Naive thymus-derived CD4-positive, alpha-beta T cell (primary cell): Measurements from ENCODE around the gene ZNF708. TPM values are rescaled to one million over a fixed set of nuclear protein-coding genes. Genes with fewer than 3 reads are reported as not detected.
"Not testable (repeated sequence)": the region's sequence is repeated elsewhere in the genome, so short reads cannot be mapped to it uniquely, and the experiment has no call there.

ENCODE experiments used
- ATAC-seq: fragments of 150-1000 bp; cut with Tn5 transposase; 2 replicates; pipeline ENCODE4 v1.10.0; 2021; ENCODE audit warnings: mild to moderate bottlenecking, moderate library complexity
- CTCF ChIA-PET: fragments of 350-600 bp; sonication (Branson Sonifier 250); formaldehyde crosslinking; loops from one replicate; lab custom pipeline; 2021; ENCODE audit warnings: antibody characterized with exemption; lab: Charles Lee
- POLR2A ChIA-PET: fragments of 350-600 bp; sonication (Branson Sonifier 250); formaldehyde crosslinking; loops from one replicate; lab custom pipeline; 2021; ENCODE audit warnings: antibody characterized with exemption, inconsistent platforms; lab: Charles Lee
- DNase-seq, 9 donors: peaks; one replicate each; pipeline versions ENCODE4 v3.0.0 to v3.0.0-alpha.2; 2020 to 2022; ENCODE audit warnings: mixed read lengths in 1 of 9
- H3K27ac ChIP-seq: one replicate; pipeline ENCODE4 v1.7.0; 2013; ENCODE audit warnings: mild to moderate bottlenecking, low read depth, low read length, moderate library complexity
- H3K27me3 ChIP-seq, 2 donors: one replicate each; pipeline ENCODE4 v1.7.0; 2013; ENCODE audit warnings: low read length in 2 of 2, mild to moderate bottlenecking in 2 of 2, moderate library complexity in 2 of 2; ENCODE audit not compliant: control insufficient read depth in 2 of 2, insufficient read depth in 2 of 2
- H3K36me3 ChIP-seq, 3 experiments: 1 replicate in 2 of 3; 2 replicates in 1 of 3; pipeline ENCODE4 v1.7.0; 2013; ENCODE audit warnings: low read length in 3 of 3, mild to moderate bottlenecking in 3 of 3, moderate library complexity in 1 of 3; ENCODE audit not compliant: insufficient read depth in 3 of 3, control insufficient read depth in 2 of 3
- H3K4me1 ChIP-seq, 2 donors: one replicate each; pipeline ENCODE4 v1.7.0; 2013; ENCODE audit warnings: low read length in 2 of 2, mild to moderate bottlenecking in 2 of 2, moderate library complexity in 1 of 2; ENCODE audit not compliant: control insufficient read depth in 2 of 2, insufficient read depth in 2 of 2
- H3K4me3 ChIP-seq: 2 replicates; pipeline ENCODE4 v1.7.0; 2013; ENCODE audit warnings: mild to moderate bottlenecking, low read length
- H3K9me3 ChIP-seq, 3 experiments: 1 replicate in 2 of 3; 2 replicates in 1 of 3; pipeline ENCODE4 v1.7.0; 2013; ENCODE audit warnings: low read length in 3 of 3; ENCODE audit not compliant: control insufficient read depth in 2 of 3
- H3K27ac Mint-ChIP-seq, 9 donors: one replicate each; pipeline ENCODE4 v1.8.0; 2020 to 2022; ENCODE audit warnings: mixed read lengths in 9 of 9, mild to moderate bottlenecking in 8 of 9, moderate library complexity in 5 of 9, inconsistent platforms in 2 of 9
- H3K27me3 Mint-ChIP-seq, 5 donors: one replicate each; pipeline ENCODE4 v1.8.0; 2021 to 2022; ENCODE audit warnings: mixed read lengths in 5 of 5, mild to moderate bottlenecking in 1 of 5
- H3K36me3 Mint-ChIP-seq, 5 donors: one replicate each; pipeline ENCODE4 v1.8.0; 2020 to 2022; ENCODE audit warnings: mixed read lengths in 5 of 5, mild to moderate bottlenecking in 3 of 5, inconsistent platforms in 1 of 5
- H3K4me1 Mint-ChIP-seq, 7 donors: one replicate each; pipeline ENCODE4 v1.8.0; 2020 to 2022; ENCODE audit warnings: mixed read lengths in 7 of 7, mild to moderate bottlenecking in 3 of 7, inconsistent platforms in 1 of 7
- H3K4me3 Mint-ChIP-seq, 10 donors: one replicate each; pipeline ENCODE4 v1.8.0; 2020 to 2022; ENCODE audit warnings: mild to moderate bottlenecking in 10 of 10, mixed read lengths in 10 of 10, moderate library complexity in 6 of 10, inconsistent platforms in 2 of 10
- H3K9me3 Mint-ChIP-seq, 11 donors: one replicate each; pipeline ENCODE4 v1.8.0; 2020 to 2022; ENCODE audit warnings: mixed read lengths in 11 of 11, mild to moderate bottlenecking in 4 of 11, inconsistent platforms in 1 of 11, moderate library complexity in 1 of 11
- intact Hi-C, 2 donors: fragments of 100-400 bp; cut with micrococcal nuclease; formaldehyde crosslinking; loops; one replicate each; pipeline ENCODE4 v1.15.1; 2023
- polyA plus RNA-seq, 2 donors: library from polyadenylated mRNA; unstranded; fragments of 300-500 nt; fragmentation: Illumina TruSeq; gene quantifications; one replicate each; pipeline ENCODE4 v1.2.3, GENCODE V29; 2021
- total RNA-seq, 6 experiments: library from RNA in 5 of 6; stranded (reverse) in 5 of 6; gene quantifications; 1 replicate in 5 of 6; 2 replicates in 1 of 6; pipeline ENCODE4 v1.2.3 and lab custom pipeline; 2021 to 2026

The ZNF708 gene
- total RNA-seq (10 to 100 TPM; 21.2 to 48.0 (median 24.2) TPM), polyA plus RNA-seq (10 to 100 TPM; 14.2 to 25.9 TPM), total RNA-seq (lab: John Stamatoyannopoulos, UW) (36.5 reads per million, percentile 64 among the genes with 10 or more reads in this experiment)

DNA sequence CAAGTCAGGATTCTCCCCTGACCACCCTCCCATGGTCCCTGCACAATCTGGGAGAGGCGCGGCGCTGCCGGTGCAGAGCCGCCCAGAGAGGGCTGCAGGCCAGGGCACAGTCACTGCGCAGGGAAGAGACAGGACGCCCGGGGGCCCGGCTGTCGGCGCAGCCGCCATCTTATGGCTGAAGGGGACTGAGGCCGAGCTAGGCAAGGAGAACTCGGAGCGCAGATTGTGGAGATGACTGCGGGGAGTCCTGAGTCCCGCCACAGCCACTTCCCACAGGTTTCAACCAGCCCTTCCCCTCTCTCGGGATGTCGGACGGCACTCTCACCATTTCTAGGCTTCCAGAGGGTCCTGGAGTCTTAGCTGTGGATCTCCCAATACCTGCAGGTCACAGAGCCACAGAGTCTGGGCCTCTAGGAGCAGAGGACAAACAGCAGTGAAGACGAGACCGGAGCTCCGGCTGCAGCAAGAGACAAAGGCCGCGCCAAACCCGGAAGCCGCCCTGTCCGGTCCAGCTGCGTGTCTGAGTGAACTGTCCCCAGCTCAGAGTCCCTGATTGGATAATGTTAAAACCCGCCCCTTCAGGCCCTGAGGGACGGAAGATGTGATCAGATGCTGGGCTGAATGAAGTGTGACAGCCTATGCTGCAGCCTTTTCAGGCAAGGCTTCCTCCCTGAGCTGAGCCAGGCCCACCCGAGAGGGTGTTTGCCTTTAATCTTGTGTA lies at the start of gene ZNF708:
Gene ZNF708 (minus strand): TSS at position 526 of the 721 bp plus-strand sequence. CDS start 198 bp downstream, at position 328.
- Histone ChIP-seq H3K36me3 (peaks cover 0 to 16% (median 6%) of the 10 kb centered on the region in 3 experiments), H3K27ac (peak within 1 kb of the TSS; percentile 92), H3K9me3 (no peaks in the 10 kb centered on the region), H3K4me1 (peaks cover 6 to 14% of the 10 kb centered on the region in 2 donors), H3K27me3 (no peaks in the 10 kb centered on the region), H3K4me3 (peak within 1 kb of the TSS; percentile 94)
- Mint-ChIP-seq H3K4me1 (peaks cover 24 to 47% (median 31%) of the 10 kb centered on the region in 7 donors), H3K36me3 (peaks cover 7 to 40% (median 37%) of the 10 kb centered on the region in 5 donors), H3K27ac (peak within 1 kb of the TSS; percentile 96 to 100 (median 99)), H3K27me3 (no peaks in the 10 kb centered on the region), H3K4me3 (peak within 1 kb of the TSS; percentile 93 to 99 (median 97)), H3K9me3 (peaks cover 0 to 27% (median 15%) of the 10 kb centered on the region in 11 donors)
- peak; percentile 42 to 80 (median 71) for DNase-seq
- intact Hi-C loops = loop anchor here (1.0 to 10.0 kb wide), 12 partner anchors 30 to 552 kb away; partner anchors contain the start of genes ZNF429 (in 2 of the 2), ZNF493 (in 2 of the 2), ZNF100 (in 1 of the 2) and ZNF430 (in 1 of the 2)
- ATAC-seq = peak; percentile 99
- POLR2A ChIA-PET = interaction anchor here (0.6 to 3.8 kb wide), 26 partner anchors 11 to 1463 kb away, joined by 3 to 41 read pairs (median 4); partner anchors contain the start of genes ZNF100, ZNF253, ZNF257 and ZNF429
- CTCF ChIA-PET = interaction anchor here (0.6 to 1.4 kb wide), 3 partner anchors 30 to 154 kb away, joined by 3 to 4 read pairs (median 4); partner anchors contain the start of gene ZNF738

DNA sequence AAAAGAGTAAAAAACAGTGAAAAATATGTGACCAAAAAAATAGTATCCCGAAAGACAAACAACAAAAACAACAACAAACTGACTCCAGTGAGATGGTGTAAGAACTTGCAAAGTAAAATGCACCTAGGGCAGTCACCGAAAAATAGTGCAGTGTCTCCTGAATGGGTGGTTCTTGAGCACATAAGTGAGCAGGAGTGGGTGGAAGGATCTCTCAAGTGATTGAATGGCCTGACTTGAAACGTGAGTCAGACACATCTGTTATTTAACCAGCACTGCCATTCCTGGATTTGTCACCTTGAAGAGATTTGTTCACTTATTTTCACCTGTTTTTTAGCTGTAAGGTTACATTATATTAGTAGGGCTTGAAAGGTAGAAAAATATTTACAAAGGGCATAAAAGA lies 33.1 kb upstream of the ZNF708 start:
- Histone ChIP-seq H3K4me3 (no peak overlapping the region), H3K4me1 (peaks cover 0 to 6% of the 10 kb centered on the region in 2 donors), H3K36me3 (peaks cover 0 to 24% (median 0%) of the 10 kb centered on the region in 3 experiments), H3K9me3 (peaks cover 0 to 10% (median 0%) of the 10 kb centered on the region in 3 experiments), H3K27ac (no peak overlapping the region), H3K27me3 (no peaks in the 10 kb centered on the region)
- ATAC-seq (no peak), DNase-seq (no peak)
- CTCF ChIA-PET = no interaction called here
- H3K27ac Mint-ChIP-seq = no peak overlapping the region
- POLR2A ChIA-PET = interaction anchor here (0.7 kb wide), 1 partner anchor 630 kb away, joined by 4 read pairs; no protein-coding TSS in a partner anchor
- peaks cover 16 to 57% (median 45%) of the 10 kb centered on the region in 5 donors for H3K36me3 Mint-ChIP-seq
- peaks cover 6 to 17% (median 14%) of the 10 kb centered on the region in 7 donors for H3K4me1 Mint-ChIP-seq
- intact Hi-C loops = no loop called here
- no peak overlapping the region for H3K4me3 Mint-ChIP-seq
- peaks cover 0 to 42% (median 4%) of the 10 kb centered on the region in 11 donors for H3K9me3 Mint-ChIP-seq
- H3K27me3 Mint-ChIP-seq = no peaks in the 10 kb centered on the region

DNA sequence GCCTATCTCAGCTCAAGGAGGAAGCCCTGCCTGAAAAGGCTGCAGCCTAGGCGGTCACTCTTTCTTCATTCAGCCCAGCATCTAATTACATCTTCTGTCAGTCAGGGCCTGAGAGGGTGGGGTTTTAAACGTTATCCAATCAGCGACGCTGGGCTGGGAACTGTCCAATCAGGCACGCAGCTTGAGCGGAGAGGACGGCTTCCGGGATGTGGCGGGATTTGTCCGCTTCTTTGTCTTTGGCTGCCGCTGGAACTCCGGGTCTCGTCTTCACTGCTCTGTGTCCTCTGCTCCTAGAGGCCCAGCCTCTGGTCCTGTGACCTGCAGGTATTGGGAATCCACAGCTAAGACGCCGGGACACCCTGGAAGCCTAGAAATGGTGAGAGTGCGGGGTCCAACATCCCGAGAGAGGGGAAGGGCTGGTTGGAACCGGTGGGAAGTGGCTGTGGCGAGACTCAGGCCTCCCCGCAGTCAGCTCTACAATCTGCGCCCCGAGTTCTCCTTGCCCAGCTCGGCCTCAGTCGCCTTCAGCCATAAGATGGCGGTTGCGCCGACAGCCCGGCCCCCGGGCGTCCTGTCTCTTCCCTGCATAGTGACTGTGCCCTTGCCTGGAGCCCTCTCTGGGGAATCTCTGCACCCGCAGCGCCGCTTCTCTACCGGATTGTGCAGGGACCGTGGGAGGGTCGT lies 29.7 kb upstream of the ZNF708 start, which contains the start of gene ZNF738:
Gene ZNF738 (plus strand): TSS at position 233 of the 684 bp plus-strand sequence. CDS start 141 bp downstream, at position 374.
- ChIA-PET CTCF (interaction anchor here (1.0 kb wide), 1 partner anchor 30 kb away, joined by 4 read pairs; no protein-coding TSS in a partner anchor), POLR2A (interaction anchor here (0.6 to 3.4 kb wide), 4 partner anchors 27 to 492 kb away, joined by 3 to 20 read pairs (median 4); partner anchors contain the start of genes ZNF493 and ZNF708)
- H3K27me3 Mint-ChIP-seq = no peaks in the 10 kb centered on the region

DNA sequence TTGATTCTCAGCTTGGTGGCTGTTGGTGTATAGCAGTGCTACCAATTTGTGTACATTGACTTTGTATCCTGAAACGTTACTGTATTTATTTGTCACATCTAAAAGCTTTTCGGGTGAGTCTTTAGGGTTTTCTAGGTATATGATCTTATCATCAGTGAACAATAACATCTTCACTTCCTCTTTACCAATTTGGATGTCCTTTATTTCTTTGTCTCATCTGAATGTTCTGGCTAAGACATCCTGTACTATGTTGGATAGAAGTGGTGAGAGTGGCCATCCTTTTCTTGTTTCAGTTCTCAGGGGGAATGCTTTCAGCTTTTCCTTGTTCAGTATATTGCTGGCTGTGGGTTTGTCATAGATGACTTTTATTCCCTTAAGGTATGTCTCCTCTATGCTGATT lies 23.6 kb upstream of the ZNF708 start:
- Histone ChIP-seq H3K27ac (no peak overlapping the region), H3K4me3 (no peak overlapping the region), H3K4me1 (no peaks in the 10 kb centered on the region), H3K27me3 (no peaks in the 10 kb centered on the region), H3K36me3 (no peaks in the 10 kb centered on the region), H3K9me3 (no peaks in the 10 kb centered on the region)
- peaks cover 0 to 5% (median 3%) of the 10 kb centered on the region in 5 donors for H3K36me3 Mint-ChIP-seq
- intact Hi-C loops = loop anchor here in 1 of 2 donors (10.0 kb wide), 1 partner anchor 48 kb away; no protein-coding TSS in a partner anchor
- peaks cover 3 to 38% (median 17%) of the 10 kb centered on the region in 11 donors for H3K9me3 Mint-ChIP-seq
- no peak for DNase-seq
- H3K4me1 Mint-ChIP-seq = peaks cover 4 to 11% (median 7%) of the 10 kb centered on the region in 7 donors
- no peak overlapping the region for H3K4me3 Mint-ChIP-seq
- no peaks in the 10 kb centered on the region for H3K27me3 Mint-ChIP-seq
- no peak for ATAC-seq
- POLR2A ChIA-PET = no interaction called here
- peak overlapping the region in 1 of 9 donors; percentile 33 for H3K27ac Mint-ChIP-seq
- CTCF ChIA-PET = interaction anchor here (0.6 kb wide), 1 partner anchor 264 kb away, joined by 4 read pairs; no protein-coding TSS in a partner anchor

More for the DNA sequence above, 29.7 kb upstream of the ZNF708 start, which contains the start of gene ZNF738:
- Histone ChIP-seq H3K27ac (peak within 1 kb of the TSS; percentile 77), H3K27me3 (no peaks in the 10 kb centered on the region), H3K4me3 (peak within 1 kb of the TSS; percentile 98), H3K4me1 (peaks cover 0 to 6% of the 10 kb centered on the region in 2 donors), H3K9me3 (no peaks in the 10 kb centered on the region), H3K36me3 (peaks cover 0 to 7% (median 0%) of the 10 kb centered on the region in 3 experiments)
- peaks cover 0 to 16% (median 0%) of the 10 kb centered on the region in 11 donors for H3K9me3 Mint-ChIP-seq
- intact Hi-C loops = loop anchor here (1.0 to 10.0 kb wide), 4 partner anchors 30 to 477 kb away; partner anchors contain the start of genes ZNF493 (in 2 of the 2), ZNF708 (in 2 of the 2) and ZNF43 (in 1 of the 2)
- peaks cover 6 to 17% (median 14%) of the 10 kb centered on the region in 7 donors for H3K4me1 Mint-ChIP-seq
- H3K36me3 Mint-ChIP-seq = peaks cover 6 to 33% (median 18%) of the 10 kb centered on the region in 5 donors
- peak; percentile 98 for ATAC-seq
- H3K27ac Mint-ChIP-seq = peak within 1 kb of the TSS; percentile 85 to 98 (median 91)
- H3K4me3 Mint-ChIP-seq = peak within 1 kb of the TSS; percentile 93 to 99 (median 98)
- peak; percentile 59 to 87 (median 76) for DNase-seq

DNA sequence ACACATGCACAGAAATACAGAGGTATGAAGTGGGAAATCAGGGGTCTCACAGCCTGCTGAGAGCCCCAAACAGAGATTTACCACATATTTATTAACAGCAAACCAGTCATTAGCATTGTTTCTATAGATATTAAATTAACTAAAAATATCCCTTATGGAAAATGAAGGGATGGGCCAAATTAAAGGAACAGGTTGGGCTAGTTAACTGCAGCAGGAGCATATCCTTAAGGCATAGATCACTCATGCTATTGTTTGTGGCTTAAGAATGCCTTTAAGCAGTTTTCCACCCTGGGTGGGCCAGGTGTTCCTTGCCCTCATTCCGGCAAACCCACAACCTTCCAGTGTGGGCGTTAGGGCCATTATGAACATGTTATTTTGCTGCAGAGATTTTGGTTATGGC lies 15.6 kb upstream of the ZNF708 start:
- DNase-seq, H3K4me3 ChIP-seq, H3K9me3 ChIP-seq, H3K27me3 ChIP-seq, H3K36me3 ChIP-seq, H3K27me3 Mint-ChIP-seq, H3K4me1 Mint-ChIP-seq, H3K4me3 Mint-ChIP-seq, H3K27ac Mint-ChIP-seq, H3K27ac ChIP-seq, ATAC-seq, CTCF ChIA-PET, H3K4me1 ChIP-seq, intact Hi-C loops: not testable (repeated sequence)
- peaks cover 6 to 67% (median 26%) of the 10 kb centered on the region in 11 donors for H3K9me3 Mint-ChIP-seq
- H3K36me3 Mint-ChIP-seq = peaks cover 0 to 20% (median 0%) of the 10 kb centered on the region in 5 donors
- POLR2A ChIA-PET = interaction anchor here (0.6 kb wide), 2 partner anchors 16 to 62 kb away, joined by 3 to 4 read pairs; no protein-coding TSS in a partner anchor
